Right ventricle myocardium superior (tissue), 1 donor: ENCODE results near the gene C14orf132. TPM values are rescaled to one million over a fixed set of nuclear protein-coding genes. Genes with fewer than 3 reads are reported as not detected.

Experiments
- ATAC-seq: fragments of 200-7000 bp; cut with Tn5 transposase; one replicate; pipeline ENCODE4 v1.9.1; 2020; ENCODE audit warnings: mild to moderate bottlenecking; ENCODE audit not compliant: poor library complexity
- DNase-seq: peaks from one replicate; pipeline ENCODE4 v3.0.0-alpha.2; 2020
- intact Hi-C: fragments of 100-400 bp; cut with DNase I; formaldehyde crosslinking; loops from one replicate; pipeline ENCODE4 v1.11.2; 2022
- total RNA-seq: library from RNA; stranded (reverse); fragmentation: NEBNext Ultra II Directional; extraction: Animal tissue kit (Norgen Biotek cat#: 25700); gene quantifications from one replicate; pipeline ENCODE4 v1.2.1, GENCODE V29; 2021
- donor health status: DM: no; HTN: yes; CAD: no; lungs with severe emphysema.

C14orf132 gene
- total RNA-seq, 1 donor from 2014 or later, result 2.4 TPM

DNA sequence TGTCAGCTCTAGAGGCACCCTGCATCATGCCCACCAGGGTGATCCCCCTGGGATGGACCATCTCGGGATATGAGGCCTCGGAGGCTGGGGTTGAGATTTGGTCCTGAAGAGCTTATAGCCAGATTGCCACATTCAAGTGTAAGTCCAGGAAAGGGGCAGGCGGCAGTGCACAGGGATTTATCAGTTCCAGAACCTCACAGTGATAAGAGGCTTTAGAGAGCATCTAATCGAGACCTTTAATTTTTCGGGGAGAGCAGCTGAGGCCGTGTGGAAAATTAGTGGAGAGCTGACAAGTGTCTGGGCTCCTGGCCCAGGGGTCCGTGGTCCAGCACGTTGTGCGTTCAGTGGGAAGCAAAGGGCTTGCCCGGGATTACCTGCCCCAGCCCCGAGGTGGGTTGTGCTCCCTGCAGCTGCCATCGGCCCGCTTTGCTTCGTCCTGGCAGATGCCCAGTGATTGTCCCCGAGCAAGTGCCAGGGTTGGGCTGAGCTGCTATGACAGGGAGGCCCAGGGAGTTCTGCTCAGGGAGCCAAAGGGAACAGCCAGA is 52.1 kb downstream of the C14orf132 start:
- intact Hi-C loops, result no loop called here
- DNase-seq (no peak), ATAC-seq (no peak)

DNA sequence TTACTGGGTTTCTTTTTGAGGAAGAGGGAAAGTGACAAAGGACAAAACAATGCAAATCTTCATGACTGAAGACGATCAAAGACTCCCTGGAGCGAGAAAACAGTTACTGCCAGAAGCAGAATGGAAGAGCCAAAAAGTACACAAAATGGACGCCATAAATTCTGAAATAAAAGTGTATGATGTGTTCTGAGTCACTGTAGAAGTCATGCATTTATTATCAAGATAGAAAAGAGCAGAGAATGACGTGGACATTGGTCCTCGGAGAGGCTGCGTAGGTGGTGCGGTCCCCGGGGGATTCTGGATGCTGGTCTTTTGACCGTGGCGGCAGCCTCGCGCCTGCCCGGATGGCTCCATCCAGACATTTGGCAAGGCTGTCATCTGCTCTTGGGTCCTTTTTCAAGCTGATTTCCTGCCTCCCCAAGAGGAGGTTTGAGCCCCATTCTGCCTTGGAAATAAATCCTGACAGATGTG is 52.8 kb downstream of the C14orf132 start:
- intact Hi-C loops, result no loop called here
- ATAC-seq, result no peak
- no peak for DNase-seq

DNA sequence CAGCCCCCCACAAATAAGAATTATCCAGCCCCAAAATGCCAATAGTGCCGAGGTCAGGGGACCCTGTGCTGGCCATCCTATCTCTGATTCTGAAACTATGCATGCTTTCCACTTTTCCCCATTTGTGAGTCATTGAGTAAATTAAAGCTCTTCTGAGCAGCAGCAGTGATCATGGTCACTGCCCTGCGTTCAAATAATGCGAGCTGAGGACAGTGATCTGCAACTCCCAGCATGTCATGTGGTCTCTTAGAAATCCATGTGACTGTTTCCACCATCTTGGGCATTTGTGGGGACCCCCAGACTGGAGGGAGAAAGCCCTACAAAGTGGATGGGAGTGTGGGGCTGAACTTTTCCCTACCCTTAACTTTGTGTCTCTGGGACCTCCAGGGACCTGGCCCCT is 53.8 kb downstream of the C14orf132 start:
- no peak for ATAC-seq
- DNase-seq, result no peak
- intact Hi-C loops, result no loop called here

DNA sequence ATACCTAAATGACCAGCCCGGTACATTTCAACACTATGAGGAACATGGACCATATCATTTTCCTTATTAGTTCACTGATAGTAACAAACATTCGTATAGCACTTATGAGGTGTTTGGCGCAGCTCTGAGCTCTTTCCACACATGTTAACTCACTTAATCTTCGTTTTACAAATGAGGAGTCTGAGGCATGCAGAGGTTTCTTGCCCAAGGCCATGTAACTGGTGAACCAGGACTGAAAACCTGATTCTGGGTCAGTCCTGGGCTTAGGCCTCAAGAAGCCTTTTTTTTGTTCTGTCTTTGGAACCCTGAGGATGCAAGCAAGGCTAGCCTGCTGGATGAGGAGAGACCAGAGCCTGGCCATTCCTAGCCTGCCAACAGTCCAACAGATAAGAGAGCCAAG is 55.0 kb downstream of the C14orf132 start:
- ATAC-seq (no peak), DNase-seq (no peak)
- intact Hi-C loops, result no loop called here

DNA sequence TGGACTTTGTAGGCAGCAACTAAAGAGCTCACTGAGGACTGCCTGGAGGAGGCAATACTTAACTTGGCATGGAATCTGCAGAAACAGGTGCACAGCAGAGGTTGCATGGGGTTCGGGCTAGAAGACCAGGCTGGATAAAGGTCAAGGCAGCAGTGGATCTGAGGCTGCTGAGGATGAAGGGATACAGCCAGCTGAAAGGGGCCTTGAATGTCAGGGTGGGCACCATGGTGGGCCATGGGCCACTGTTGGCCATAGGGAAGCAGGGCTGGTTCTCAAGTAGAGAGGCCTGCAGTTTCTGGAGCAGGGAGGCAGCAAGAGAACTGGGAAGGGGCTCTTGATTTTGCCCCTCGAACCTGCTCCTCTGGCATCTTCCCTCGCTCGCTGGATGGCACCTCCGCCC is 55.5 kb downstream of the C14orf132 start:
- no peak for ATAC-seq

DNA sequence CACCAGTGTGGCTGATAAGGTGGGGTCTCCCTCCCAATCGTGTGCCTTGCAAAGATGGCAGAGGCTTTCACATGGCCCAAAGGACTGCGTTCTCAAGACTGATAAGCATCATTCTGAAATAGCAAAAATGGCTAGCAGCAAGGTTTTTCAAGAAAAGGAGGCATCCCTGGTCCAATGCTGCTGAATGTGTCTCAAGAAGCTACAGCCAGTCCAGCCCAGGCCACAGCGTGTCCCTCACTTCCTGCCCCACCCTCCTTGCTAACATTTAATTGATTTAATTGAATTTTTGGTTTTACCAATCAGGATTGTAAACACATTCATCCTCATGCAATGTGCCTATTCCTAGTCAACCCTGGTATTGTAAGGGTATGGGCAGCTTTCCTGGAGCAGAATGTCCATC is 55.9 kb downstream of the C14orf132 start:
- ATAC-seq (no peak), DNase-seq (no peak)
- intact Hi-C loops, result loop anchor here (5.0 kb wide), 1 partner anchor 327 kb away; no protein-coding TSS in a partner anchor

More for the DNA sequence above, 55.5 kb downstream of the C14orf132 start:
- no peak for DNase-seq
- intact Hi-C loops, result loop anchor here (5.0 kb wide), 1 partner anchor 328 kb away; no protein-coding TSS in a partner anchor

DNA sequence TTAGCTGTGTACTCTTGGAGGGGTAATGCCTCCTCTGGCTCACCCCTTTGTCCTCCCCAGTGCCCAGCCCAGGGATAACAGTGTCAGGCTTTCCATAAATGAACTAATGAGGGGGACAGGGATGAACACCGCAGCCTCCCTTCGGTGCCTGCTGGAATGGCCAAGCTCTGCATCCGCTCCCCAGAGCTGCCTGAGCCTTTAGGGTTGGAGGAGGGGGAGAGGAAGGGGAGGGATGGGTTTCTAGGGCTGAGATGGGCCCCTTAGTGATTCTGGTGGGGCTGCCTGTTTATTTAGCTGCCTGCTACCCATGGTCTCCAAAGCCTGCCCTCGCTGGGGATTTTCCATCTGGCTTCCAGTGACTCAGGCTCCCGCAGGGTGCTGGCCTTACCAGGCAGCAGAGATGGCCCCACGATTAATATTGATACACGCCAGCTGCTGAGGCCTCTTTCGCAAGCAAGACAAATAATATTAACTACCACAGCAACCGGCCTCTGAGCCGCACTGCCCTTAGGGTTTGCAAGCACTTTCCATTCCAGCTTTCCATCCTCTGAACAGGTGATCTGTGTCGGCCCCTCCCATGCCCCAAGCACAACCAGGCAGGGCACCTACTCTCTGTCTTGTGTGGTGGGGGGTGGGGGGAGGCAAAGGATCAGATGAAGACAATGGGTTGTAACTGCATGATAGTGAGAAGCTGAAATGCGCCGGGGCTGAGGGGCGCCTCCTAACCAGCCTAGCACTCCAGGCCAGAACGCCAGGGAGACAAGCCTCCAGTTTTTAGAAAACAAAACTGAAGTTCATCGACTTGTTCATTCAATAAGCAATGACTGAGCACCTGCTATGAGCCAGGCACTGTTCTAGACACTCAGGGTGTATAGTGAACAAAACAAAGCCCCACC is 56.7 kb downstream of the C14orf132 start:
- ATAC-seq (no peak), DNase-seq (no peak)
- intact Hi-C loops, result loop anchor here (5.0 kb wide), 1 partner anchor 326 kb away; no protein-coding TSS in a partner anchor

DNA sequence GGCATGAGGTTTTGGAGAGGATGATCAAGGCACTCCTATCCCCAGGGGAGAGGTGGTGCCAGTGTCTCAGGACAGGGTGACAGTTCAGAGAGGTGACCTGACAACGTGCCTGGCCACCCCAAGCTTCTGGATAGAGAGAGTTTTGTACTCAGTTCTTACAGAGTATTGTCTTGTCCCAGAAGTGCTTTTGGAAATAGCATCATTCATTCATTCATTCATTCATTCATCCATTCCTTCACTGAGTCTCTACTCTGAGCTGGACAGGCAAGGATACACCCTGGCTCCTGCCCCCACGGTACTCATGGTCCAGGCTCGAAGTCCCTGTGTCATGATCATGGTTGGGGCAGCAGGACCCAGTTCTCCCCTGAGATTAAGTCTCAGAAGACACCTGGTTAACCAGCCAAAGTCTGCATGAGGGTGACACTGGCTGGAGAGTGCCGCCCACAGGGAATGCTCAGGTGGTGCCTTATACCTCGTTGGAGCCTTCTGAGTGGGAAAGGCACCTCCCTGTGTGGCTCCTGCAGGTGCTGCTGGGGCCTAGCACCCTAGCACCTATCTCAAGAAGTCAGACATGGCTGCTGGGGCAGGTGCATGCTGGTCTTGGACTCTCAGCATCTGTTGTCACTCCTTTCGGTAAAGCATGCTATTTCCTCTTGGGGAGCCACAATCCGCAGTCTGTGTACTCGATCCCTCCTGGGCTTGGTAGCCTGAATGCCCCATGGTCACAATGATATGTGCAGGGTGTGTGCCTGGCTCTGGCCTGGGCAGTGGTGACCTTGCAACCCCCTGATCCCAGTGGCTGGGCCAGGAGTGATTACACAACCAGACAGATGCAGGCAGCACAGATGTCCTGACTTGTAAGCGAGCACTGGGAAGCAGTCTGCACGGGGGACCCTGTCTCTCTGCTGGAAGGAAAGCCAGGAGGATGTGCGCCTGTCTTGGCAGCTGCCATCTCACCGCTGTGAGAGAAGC is 57.8 kb downstream of the C14orf132 start:
- no peak for DNase-seq
- ATAC-seq, result no peak
- intact Hi-C loops, result loop anchor here (5.0 kb wide), 1 partner anchor 325 kb away; no protein-coding TSS in a partner anchor

DNA sequence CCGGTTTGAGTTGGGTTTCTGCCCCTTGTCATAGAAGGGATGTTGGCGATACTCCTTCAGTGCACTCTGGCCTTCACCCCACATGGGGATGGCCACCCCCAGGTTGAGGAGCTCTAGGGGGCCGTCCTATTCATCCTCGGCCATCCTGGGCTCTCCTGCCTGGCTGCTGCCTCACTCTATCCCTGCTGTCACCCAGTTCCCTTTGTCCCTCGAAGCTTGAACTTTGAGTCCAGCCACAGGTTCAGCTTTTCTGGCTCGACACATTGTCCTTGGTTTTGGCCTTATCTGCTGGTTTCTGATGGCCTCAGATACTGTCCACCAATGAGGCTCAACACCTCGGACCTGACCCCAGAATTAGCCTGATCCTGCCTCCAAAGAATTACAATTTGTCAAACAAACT is 58.6 kb downstream of the C14orf132 start:
- intact Hi-C loops, result loop anchor here (5.0 kb wide), 1 partner anchor 325 kb away; no protein-coding TSS in a partner anchor
- DNase-seq (no peak), ATAC-seq (no peak)

DNA sequence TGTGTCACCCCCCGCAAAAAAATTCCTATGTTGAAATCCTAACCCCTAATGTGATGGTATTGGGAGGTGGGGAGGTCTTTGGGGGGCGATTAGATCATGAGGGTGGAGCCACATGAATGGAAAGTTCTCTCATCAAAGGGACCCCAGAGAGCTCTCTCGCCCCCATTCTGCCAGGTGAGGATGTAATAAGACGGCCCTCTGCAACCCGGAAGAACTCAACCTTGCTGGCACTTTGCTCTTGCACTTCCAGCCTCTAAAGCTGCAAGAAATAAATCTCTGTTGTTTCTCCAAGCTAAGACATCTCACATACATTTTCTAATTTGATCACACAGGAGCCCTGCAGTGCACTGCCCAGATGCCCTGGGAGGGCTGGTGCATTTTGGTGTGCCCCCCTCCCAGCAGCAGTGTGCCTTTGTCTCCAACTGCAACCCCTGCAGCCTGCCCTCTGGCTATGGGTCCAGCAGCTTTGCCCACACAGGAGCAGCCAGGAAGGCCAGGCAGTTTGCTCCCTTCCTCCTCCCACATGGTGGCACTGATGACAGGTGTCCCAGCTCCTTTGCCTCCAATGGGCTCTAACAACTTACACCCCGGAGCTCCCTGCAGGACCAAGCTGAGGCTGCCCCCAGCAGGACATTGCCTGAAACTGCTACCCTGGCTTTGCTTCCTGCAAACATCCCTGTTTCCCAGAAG is 59.3 kb downstream of the C14orf132 start:
- no peak for DNase-seq
- intact Hi-C loops, result loop anchor here (5.0 kb wide), 1 partner anchor 324 kb away; no protein-coding TSS in a partner anchor
- ATAC-seq, result no peak

DNA sequence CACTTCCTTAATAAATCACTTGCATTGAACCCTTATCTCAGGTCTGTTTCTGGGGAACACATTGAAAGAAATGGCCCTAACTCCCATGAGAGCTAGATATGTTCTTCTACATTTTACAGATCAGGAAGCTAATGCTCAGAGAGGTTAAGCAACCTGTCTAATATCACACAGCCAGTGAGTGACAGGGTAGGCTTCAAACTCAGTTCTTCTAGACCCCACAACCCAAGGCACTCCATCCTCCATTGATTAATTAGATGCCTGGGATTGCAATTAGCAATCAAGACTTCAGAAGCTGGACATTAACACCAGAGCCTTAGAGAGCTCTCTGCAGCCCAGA is 59.8 kb downstream of the C14orf132 start:
- ATAC-seq, result no peak
- no peak for DNase-seq
- intact Hi-C loops, result loop anchor here (5.0 kb wide), 1 partner anchor 323 kb away; no protein-coding TSS in a partner anchor

DNA sequence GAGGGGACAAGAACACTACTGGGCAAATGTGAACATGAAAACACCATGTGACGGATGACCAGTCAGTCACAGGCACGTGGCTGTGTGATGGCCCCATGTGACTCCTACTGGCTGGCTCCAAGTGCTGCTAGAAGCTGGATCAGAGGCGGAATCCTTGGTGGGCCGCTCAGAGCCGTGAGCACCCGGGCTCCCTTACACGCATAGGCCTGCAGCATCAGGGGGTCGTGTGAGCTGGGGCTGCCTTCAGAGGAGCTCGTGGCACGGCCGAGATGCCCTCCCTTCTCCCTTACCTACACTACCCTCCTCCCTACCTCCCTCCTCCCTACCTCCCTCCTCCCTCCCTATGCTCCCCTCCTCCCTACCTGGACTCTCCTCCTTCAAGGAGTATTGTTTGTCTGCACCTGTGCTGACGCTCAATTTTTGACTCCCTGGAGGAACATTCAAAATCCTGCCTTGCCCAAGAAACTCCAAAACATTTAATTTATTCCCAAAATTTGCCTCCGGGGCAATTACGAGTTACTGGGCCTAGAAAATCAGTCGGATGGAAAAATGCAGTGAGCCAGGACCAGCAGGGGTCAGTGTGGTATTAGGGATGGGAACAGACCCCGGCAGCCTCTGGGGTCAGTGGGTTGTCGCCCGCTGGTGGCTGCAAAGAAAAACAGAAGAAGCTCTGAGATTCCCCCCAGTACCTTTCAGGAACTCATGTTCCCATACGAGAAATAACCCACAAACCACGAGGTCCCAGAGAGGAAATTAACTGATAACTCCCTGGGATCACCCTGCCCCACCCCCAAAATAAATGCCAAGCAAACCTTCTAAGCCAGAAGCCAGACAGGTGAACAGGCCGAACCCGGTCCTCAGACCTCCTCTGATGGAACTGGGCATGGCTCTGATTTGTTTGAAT is 61.3 kb downstream of the C14orf132 start:
- DNase-seq, result peak; percentile 78
- intact Hi-C loops, result loop anchor here (5.0 kb wide), 1 partner anchor 177 kb away; no protein-coding TSS in a partner anchor
- peak; percentile 59 for ATAC-seq

DNA sequence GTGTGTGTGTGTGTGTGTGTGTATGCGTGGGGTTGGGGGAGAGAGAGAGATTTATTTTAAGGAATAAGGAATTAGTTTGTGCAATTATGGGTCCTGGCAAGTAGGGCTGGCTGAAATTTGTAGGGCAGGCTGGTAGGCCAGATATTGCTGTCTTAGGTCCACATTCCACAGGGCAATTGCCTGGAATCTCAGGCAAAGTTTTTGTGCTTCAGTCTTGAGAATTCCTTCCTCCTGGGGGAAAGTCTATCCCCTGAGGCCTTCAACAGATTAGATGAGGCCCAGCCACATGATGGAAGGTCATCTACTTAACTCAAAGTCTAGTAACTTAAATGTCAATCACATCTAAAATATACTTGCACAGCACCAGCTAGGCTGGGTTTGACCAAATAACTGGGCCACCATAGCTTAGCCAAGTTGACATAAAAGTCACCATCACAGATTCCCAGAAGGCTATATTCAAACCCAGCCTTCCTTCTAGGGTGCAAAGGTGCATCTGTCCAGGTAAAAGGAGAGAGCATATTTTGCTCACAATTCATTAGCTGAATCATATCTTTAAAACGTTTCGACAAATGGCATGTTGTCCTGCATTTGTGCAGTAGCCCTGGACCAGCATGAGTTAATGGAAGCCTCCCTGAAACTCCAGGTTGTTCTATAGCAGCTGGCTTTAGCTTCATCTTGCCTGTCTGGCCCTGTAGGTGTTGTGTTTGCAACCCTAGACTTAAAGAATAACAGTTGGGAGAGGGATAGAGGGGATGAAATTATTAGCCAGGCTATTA is 63.1 kb downstream of the C14orf132 start:
- intact Hi-C loops, result loop anchor here (5.0 kb wide), 1 partner anchor 175 kb away; no protein-coding TSS in a partner anchor
- DNase-seq, result no peak
- ATAC-seq, result no peak

DNA sequence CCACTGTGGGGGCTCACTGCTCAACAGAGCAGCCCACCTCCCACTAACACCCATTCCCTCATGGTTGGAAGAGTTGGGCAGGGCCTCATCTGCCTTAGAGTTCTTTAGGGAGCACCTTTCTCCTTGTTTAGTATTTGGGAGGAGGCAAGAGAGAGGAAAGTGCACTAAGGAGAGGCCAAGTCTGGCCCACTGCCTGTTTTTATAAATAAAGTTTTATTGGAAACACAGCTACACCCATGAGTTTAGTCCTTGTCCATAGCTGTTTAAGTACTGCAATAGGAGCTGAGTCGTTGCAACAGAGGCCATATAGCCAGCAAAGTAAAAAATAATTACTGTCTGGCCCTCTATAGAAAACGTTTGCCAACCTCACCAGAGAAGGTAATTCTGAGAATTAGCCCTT is 63.9 kb downstream of the C14orf132 start:
- no peak for ATAC-seq
- no peak for DNase-seq
- intact Hi-C loops, result loop anchor here (5.0 kb wide), 1 partner anchor 174 kb away; no protein-coding TSS in a partner anchor

DNA sequence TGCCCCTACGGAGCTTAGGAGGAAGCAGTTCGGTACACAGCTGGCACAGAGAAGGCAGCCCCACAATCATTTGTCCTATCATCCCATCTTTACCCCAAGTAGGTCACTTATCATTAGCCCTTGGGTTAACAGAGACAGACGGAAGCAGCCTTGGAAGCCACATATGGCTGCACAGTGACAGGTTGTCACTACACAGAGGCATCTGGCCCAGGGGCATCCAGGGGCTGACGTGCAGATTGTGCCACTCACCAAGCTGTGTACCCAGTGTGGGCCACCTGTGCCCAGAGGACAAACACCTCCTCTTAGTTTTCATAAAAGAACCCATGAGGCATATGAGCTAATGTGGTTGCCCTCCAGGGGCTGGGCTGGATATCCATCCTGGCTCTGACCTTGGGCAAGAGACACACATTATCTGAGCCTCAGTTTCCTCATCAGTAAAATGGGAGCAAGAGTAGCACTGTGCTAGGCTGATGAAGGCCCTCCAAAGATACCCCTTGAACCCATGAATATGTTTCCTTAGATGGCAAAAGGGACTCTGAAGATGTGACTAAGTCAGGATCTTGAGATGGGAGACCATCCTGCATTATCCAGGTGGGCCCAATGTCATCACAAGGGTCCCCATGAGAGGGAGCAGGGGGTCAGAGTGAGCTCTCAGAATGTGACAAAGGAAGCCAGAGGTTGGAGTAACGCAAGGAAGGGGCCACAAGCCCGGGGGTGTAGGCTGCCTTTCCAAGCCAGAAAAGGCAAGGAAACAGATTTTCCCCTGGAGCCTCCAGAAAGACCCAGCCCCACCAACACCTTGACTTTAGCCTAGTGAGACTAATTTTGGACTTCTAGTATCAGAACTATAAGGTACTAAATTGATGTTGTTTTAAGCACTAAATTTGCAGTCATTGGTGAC is 64.6 kb downstream of the C14orf132 start:
- intact Hi-C loops, result loop anchor here (5.0 kb wide), 1 partner anchor 173 kb away; no protein-coding TSS in a partner anchor
- ATAC-seq, result no peak
- no peak for DNase-seq
